T-cell (primary cell): Measurements from ENCODE around the gene COL13A1. TPM values are rescaled to one million over a fixed set of nuclear protein-coding genes. Genes with fewer than 3 reads are reported as not detected.

ENCODE experiments used
- ATAC-seq, 4 experiments: fragments of 200-7000 bp in 3 of 4; fragments of 150-1000 bp in 1 of 4; cut with Tn5 transposase; replicated peaks in 1 of 4; 1 replicate in 3 of 4; 2 replicates in 1 of 4; pipeline ENCODE4 v1.10.0; 2021; ENCODE audit warnings: moderate library complexity in 3 of 4, mild to moderate bottlenecking in 2 of 4, moderate number of reproducible peaks in 1 of 4
- CTCF ChIA-PET, 2 donors: fragments of 300-600 bp; sonication (Branson Sonifier 250); formaldehyde crosslinking; loops; one replicate each; lab custom pipeline; 2022; ENCODE audit warnings: antibody characterized with exemption in 2 of 2; lab: Charles Lee
- POLR2A ChIA-PET, 2 donors: fragments of 300-600 bp; sonication (Branson Sonifier 250); formaldehyde crosslinking; loops; one replicate each; lab custom pipeline; 2022; ENCODE audit warnings: antibody characterized with exemption in 2 of 2; lab: Charles Lee
- DNase-seq, 35 experiments: peaks; one replicate each; pipeline versions ENCODE4 v3.0.0 to v3.0.0-alpha.2; 2013 to 2023
- H3K27ac ChIP-seq: one replicate; pipeline ENCODE4 v1.5.1; 2013; ENCODE audit warnings: low read length
- H3K27me3 ChIP-seq, 2 experiments: replicated peaks in 1 of 2; 1 replicate in 1 of 2; 2 replicates in 1 of 2; pipeline versions ENCODE4 v1.6.1 to v1.7.0; 2013; ENCODE audit warnings: low read length in 1 of 2, mixed read lengths in 1 of 2; ENCODE audit not compliant: control insufficient read depth in 2 of 2, insufficient read depth in 2 of 2; ENCODE audit errors: extremely low read depth in 1 of 2
- H3K36me3 ChIP-seq, 2 donors: 1 replicate in 1 of 2; 2 replicates in 1 of 2; pipeline versions ENCODE4 v1.6.1 to v1.7.0; 2013; ENCODE audit warnings: low read length in 1 of 2; ENCODE audit not compliant: control insufficient read depth in 2 of 2, insufficient read depth in 1 of 2; ENCODE audit errors: extremely low read depth in 1 of 2
- H3K4me1 ChIP-seq, 2 experiments: 1 replicate in 1 of 2; 2 replicates in 1 of 2; pipeline versions ENCODE4 v1.6.1 to v1.7.0; 2013; ENCODE audit warnings: low read length in 2 of 2, mixed read lengths in 1 of 2; ENCODE audit not compliant: insufficient read depth in 2 of 2, control insufficient read depth in 1 of 2; ENCODE audit errors: extremely low read depth in 1 of 2
- H3K4me3 ChIP-seq, 2 donors: 1 replicate in 1 of 2; 2 replicates in 1 of 2; pipeline versions ENCODE4 v1.5.1 to v1.7.0; 2013; ENCODE audit warnings: mild to moderate bottlenecking in 2 of 2, low read length in 1 of 2, moderate library complexity in 1 of 2; ENCODE audit not compliant: control insufficient read depth in 1 of 2; ENCODE audit errors: extremely low read depth in 1 of 2
- H3K9me3 ChIP-seq: 2 replicates; pipeline ENCODE4 v1.7.0; 2013
- H3K27ac Mint-ChIP-seq, 2 donors: one replicate each; pipeline ENCODE4 v1.8.0; 2020 to 2021; ENCODE audit warnings: mild to moderate bottlenecking in 2 of 2, mixed read lengths in 2 of 2
- H3K27me3 Mint-ChIP-seq, 2 donors: one replicate each; pipeline ENCODE4 v1.8.0; 2021 to 2022; ENCODE audit warnings: mixed read lengths in 2 of 2
- H3K36me3 Mint-ChIP-seq: one replicate; pipeline ENCODE4 v1.8.0; 2021; ENCODE audit warnings: mixed read lengths
- H3K4me1 Mint-ChIP-seq, 3 donors: one replicate each; pipeline ENCODE4 v1.8.0; 2020 to 2022; ENCODE audit warnings: mixed read lengths in 3 of 3, mild to moderate bottlenecking in 1 of 3
- H3K4me3 Mint-ChIP-seq, 3 donors: one replicate each; pipeline ENCODE4 v1.8.0; 2020 to 2022; ENCODE audit warnings: mild to moderate bottlenecking in 3 of 3, mixed read lengths in 3 of 3, moderate library complexity in 3 of 3
- H3K9me3 Mint-ChIP-seq, 3 donors: one replicate each; pipeline ENCODE4 v1.8.0; 2020 to 2022; ENCODE audit warnings: mixed read lengths in 3 of 3
- WGBS: methylation state at CpG from one replicate; pipeline ENCODE4 v1.1.5; 2013; ENCODE audit warnings: missing lambda C conversion rate; ENCODE audit not compliant: insufficient coverage; 5-methylcytosine and 5-hydroxymethylcytosine counted together
- total RNA-seq, 35 experiments: library from RNA in 6 of 35; stranded (reverse) in 6 of 35; fragments of 120-200 nt in 1 of 35; gene quantifications; one replicate each; pipeline versions ENCODE4 v1.2.1 to v1.2.4 and lab custom pipeline; 2013 to 2026

COL13A1 gene
- total RNA-seq, 5 donors from 2014 or later (not counting 1 experiment from before 2014, with no cell fraction given), result 0.09 TPM; not detected in 4

DNA sequence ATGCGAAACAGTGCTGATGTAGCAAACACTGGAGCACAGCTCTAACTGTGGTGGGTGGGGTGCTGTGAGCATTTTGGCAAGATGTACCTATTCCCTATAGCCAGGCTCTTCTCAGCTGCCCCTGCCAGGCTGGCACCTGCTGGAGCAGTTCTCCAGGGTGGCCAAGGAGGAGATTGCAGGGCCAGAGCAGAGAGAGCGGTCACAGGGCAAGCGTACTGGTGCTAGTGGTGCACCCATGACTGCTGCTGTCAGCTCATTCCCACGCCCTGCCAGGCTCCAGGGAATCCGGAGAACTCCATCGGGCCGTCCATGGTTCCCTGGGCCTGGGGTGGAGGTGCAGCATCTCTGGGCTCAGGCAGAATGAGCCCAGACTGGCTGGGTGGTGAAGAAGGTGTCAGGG is 2.1 kb downstream of the COL13A1 start:
- ChIA-PET CTCF (no interaction called here), POLR2A (interaction anchor here in 1 of 2 donors (0.7 kb wide), 1 partner anchor 979 kb away, joined by 3 read pairs; no protein-coding TSS in a partner anchor)
- no peaks in the 10 kb centered on the region for H3K9me3 Mint-ChIP-seq
- peaks cover 0 to 14% of the 10 kb centered on the region in 2 experiments for H3K4me1 ChIP-seq
- H3K36me3 Mint-ChIP-seq, result no peaks in the 10 kb centered on the region
- no peaks in the 10 kb centered on the region for H3K36me3 ChIP-seq
- H3K4me3 ChIP-seq, result no peak overlapping the region
- peaks cover 28 to 43% of the 10 kb centered on the region in 2 donors for H3K27me3 Mint-ChIP-seq
- WGBS, result 85% methylated on average over 6 of the region's 7 CpGs
- ATAC-seq (no peak), DNase-seq (no peak)
- no peak overlapping the region for H3K27ac Mint-ChIP-seq
- H3K9me3 ChIP-seq, result no peaks in the 10 kb centered on the region
- no peak overlapping the region for H3K4me3 Mint-ChIP-seq
- H3K27ac ChIP-seq, result no peak overlapping the region
- H3K4me1 Mint-ChIP-seq, result peaks cover 10 to 15% (median 11%) of the 10 kb centered on the region in 3 donors
- H3K27me3 ChIP-seq, result peaks cover 7 to 59% of the 10 kb centered on the region in 2 experiments

GRCh38 chr10:69804775-69805174 is 3.1 kb downstream of the COL13A1 start:
- Mint-ChIP-seq H3K27ac (no peak overlapping the region), H3K4me1 (peaks cover 10 to 15% (median 11%) of the 10 kb centered on the region in 3 donors), H3K36me3 (no peaks in the 10 kb centered on the region), H3K27me3 (peaks cover 28 to 40% of the 10 kb centered on the region in 2 donors), H3K4me3 (no peak overlapping the region), H3K9me3 (no peaks in the 10 kb centered on the region)
- Histone ChIP-seq H3K9me3 (no peaks in the 10 kb centered on the region), H3K27me3 (peaks cover 7 to 55% of the 10 kb centered on the region in 2 experiments), H3K4me3 (no peak overlapping the region), H3K27ac (no peak overlapping the region), H3K36me3 (no peaks in the 10 kb centered on the region), H3K4me1 (peaks cover 0 to 14% of the 10 kb centered on the region in 2 experiments)
- 78% methylated on average over 5 of the region's 6 CpGs for WGBS
- ChIA-PET POLR2A (no interaction called here), CTCF (interaction anchor here in 1 of 2 donors (0.7 kb wide), 1 partner anchor 153 kb away, joined by 5 read pairs; no protein-coding TSS in a partner anchor)
- DNase-seq, result no peak
- no peak for ATAC-seq

DNA sequence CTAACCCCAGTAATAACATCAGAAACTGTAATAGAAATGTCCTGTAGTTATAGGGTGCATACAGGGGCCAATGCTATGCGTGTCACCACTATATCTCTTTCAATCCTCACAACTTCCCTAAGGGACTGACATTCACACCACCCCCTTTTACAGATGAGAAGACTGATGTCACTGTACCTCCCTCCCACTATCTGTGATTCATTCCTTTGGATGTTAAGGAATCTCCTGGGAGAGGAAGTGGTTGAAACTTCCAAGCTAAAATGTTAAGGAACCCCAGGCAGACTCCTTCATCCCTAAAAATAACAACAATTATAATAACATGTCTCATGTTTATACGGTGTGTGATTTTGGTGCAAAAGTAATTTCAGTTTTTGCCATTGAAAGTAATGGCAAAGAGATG is 5.4 kb downstream of the COL13A1 start:
- DNase-seq, result no peak
- WGBS, result no CpG with 5 or more reads among the region's 2 CpGs
- Histone ChIP-seq H3K27me3 (peaks cover 6 to 40% of the 10 kb centered on the region in 2 experiments), H3K36me3 (no peaks in the 10 kb centered on the region), H3K4me1 (peaks cover 0 to 6% of the 10 kb centered on the region in 2 experiments), H3K4me3 (no peak overlapping the region), H3K9me3 (no peaks in the 10 kb centered on the region), H3K27ac (no peak overlapping the region)
- Mint-ChIP-seq H3K27me3 (peaks cover 15 to 22% of the 10 kb centered on the region in 2 donors), H3K4me1 (peaks cover 0 to 4% (median under 1%) of the 10 kb centered on the region in 3 donors), H3K27ac (no peak overlapping the region), H3K4me3 (no peak overlapping the region), H3K36me3 (no peaks in the 10 kb centered on the region), H3K9me3 (no peaks in the 10 kb centered on the region)
- ChIA-PET CTCF (no interaction called here), POLR2A (no interaction called here)
- ATAC-seq, result no peak

- Mint-ChIP-seq H3K27me3 (peaks cover 15 to 20% of the 10 kb centered on the region in 2 donors), H3K4me3 (no peak overlapping the region), H3K9me3 (no peaks in the 10 kb centered on the region), H3K36me3 (no peaks in the 10 kb centered on the region), H3K27ac (no peak overlapping the region), H3K4me1 (peaks cover 0 to 4% (median 0%) of the 10 kb centered on the region in 3 donors)
- H3K4me1 ChIP-seq, result peaks cover 0 to under 1% of the 10 kb centered on the region in 2 experiments
- ChIA-PET POLR2A (no interaction called here), CTCF (no interaction called here)
- H3K4me3 ChIP-seq, result no peak overlapping the region
- H3K27ac ChIP-seq, result no peak overlapping the region
- peaks cover 5 to 35% of the 10 kb centered on the region in 2 experiments for H3K27me3 ChIP-seq
- ATAC-seq (no peak), DNase-seq (no peak)
- WGBS, result no CpG with 5 or more reads among the region's 2 CpGs
- H3K36me3 ChIP-seq, result no peaks in the 10 kb centered on the region
- H3K9me3 ChIP-seq, result no peaks in the 10 kb centered on the region
Observed at GRCh38 chr10:69807696-69808095, 6.0 kb downstream of the COL13A1 start.

- DNase-seq, result no peak
- WGBS, result no CpG with 5 or more reads among the region's 1 CpG
Observed at GRCh38 chr10:69809318-69809717, 7.6 kb downstream of the COL13A1 start.

GRCh38 chr10:69810097-69810496 is 8.4 kb downstream of the COL13A1 start:
- ChIA-PET POLR2A (interaction anchor here in 1 of 2 donors (0.6 kb wide), 1 partner anchor 44 kb away, joined by 3 read pairs; no protein-coding TSS in a partner anchor), CTCF (no interaction called here)
- Histone ChIP-seq H3K4me1 (no peaks in the 10 kb centered on the region), H3K27ac (no peak overlapping the region), H3K27me3 (peaks cover 0 to 15% of the 10 kb centered on the region in 2 experiments), H3K9me3 (no peaks in the 10 kb centered on the region), H3K36me3 (no peaks in the 10 kb centered on the region), H3K4me3 (no peak overlapping the region)
- DNase-seq (no peak), ATAC-seq (no peak)
- H3K4me3 Mint-ChIP-seq, result no peak overlapping the region
- WGBS, result 86% methylated on average over 4 of the region's 9 CpGs
- H3K27ac Mint-ChIP-seq, result no peak overlapping the region
- H3K9me3 Mint-ChIP-seq, result no peaks in the 10 kb centered on the region
- no peaks in the 10 kb centered on the region for H3K4me1 Mint-ChIP-seq
- peaks cover under 1 to 4% of the 10 kb centered on the region in 2 donors for H3K27me3 Mint-ChIP-seq
- H3K36me3 Mint-ChIP-seq, result no peaks in the 10 kb centered on the region

More at GRCh38 chr10:69809318-69809717, 7.6 kb downstream of the COL13A1 start:
- no peaks in the 10 kb centered on the region for H3K9me3 Mint-ChIP-seq
- CTCF ChIA-PET, result interaction anchor here in 1 of 2 donors (0.6 kb wide), 1 partner anchor 26 kb away, joined by 4 read pairs; no protein-coding TSS in a partner anchor
- Histone ChIP-seq H3K27ac (no peak overlapping the region), H3K4me3 (no peak overlapping the region), H3K9me3 (no peaks in the 10 kb centered on the region), H3K4me1 (no peaks in the 10 kb centered on the region), H3K27me3 (peaks cover 0 to 20% of the 10 kb centered on the region in 2 experiments), H3K36me3 (no peaks in the 10 kb centered on the region)
- H3K27ac Mint-ChIP-seq, result no peak overlapping the region
- ATAC-seq, result no peak
- POLR2A ChIA-PET, result no interaction called here
- no peak overlapping the region for H3K4me3 Mint-ChIP-seq
- no peaks in the 10 kb centered on the region for H3K36me3 Mint-ChIP-seq
- H3K4me1 Mint-ChIP-seq, result no peaks in the 10 kb centered on the region
- peaks cover 5 to 7% of the 10 kb centered on the region in 2 donors for H3K27me3 Mint-ChIP-seq
